ENCODE data around the gene SYCE1L. TPM values are rescaled to one million over a fixed set of nuclear protein-coding genes. Genes with fewer than 3 reads are reported as not detected.
"Not testable (repeated sequence)": the region's sequence is repeated elsewhere in the genome, so short reads cannot be mapped to it uniquely, and the experiment has no call there.

The SYCE1L gene, protein sequence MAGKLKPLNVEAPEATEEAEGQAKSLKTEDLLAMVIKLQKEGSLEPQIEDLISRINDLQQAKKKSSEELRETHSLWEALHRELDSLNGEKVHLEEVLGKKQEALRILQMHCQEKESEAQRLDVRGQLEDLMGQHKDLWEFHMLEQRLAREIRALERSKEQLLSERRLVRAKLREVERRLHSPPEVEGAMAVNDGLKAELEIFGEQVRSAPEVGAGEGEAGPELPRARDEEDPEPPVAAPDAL
- 2.3 TPM for total RNA-seq

DNA sequence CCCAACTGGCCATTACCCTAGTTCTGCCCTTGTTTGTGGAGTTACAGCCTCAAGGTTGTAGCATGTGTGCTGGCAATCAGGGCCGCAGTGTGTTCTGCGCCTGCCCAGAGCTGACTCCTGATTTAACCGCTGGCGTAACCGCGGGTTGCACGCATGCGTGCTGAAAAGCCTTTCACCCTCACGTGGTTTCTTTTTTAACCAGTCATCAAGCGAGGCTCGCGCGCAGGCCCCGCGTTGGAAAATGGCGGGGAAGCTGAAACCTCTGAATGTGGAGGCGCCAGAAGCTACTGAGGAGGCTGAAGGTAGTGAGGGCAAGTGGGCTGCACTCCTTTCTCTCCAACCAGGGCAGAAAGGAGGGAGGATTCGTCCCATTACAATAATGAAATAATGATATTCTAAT, at the start of gene SYCE1L:
Gene SYCE1L, plus strand, starts transcription at position 198 of the 400 bp plus-strand sequence. Its CDS starts 44 bp downstream, at position 242.
- no peak for DNase-seq (ENCODE audit: low spot score)

DNA sequence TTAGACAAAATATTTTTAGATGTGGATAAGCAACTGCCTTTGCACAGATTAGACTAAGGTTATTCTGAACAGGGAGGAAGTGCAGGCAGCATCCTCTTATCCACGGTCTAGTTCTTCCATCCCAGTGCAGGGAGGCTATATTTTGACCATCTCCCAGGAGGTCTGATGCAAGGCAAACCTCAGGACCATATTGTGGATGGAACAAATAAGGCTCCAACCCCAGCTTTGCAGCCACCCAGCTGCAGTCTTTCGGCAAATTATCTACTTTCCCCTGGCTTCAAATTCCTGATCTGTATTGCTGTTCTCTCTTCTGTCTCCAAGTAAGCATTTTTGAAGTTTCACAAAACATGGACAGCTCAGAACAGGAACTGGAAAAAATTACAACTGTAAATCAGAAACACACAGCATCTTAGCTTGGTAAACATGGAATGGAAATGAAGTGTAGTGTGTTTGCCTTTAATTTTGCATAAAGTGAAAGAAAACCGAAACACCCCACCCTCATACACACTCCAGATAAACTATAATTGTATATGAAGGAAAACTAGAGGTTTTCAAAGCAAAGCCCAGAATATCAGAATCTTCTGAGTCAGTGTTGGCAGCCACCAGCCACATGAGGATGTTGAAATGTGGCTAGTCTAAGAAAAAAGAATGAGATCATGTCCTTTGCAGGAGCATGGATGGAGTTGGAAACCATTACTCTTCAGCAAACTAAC, 41.7 kb upstream of the SYCE1L start:
- DNase-seq (ENCODE audit: low spot score), result no peak

DNA sequence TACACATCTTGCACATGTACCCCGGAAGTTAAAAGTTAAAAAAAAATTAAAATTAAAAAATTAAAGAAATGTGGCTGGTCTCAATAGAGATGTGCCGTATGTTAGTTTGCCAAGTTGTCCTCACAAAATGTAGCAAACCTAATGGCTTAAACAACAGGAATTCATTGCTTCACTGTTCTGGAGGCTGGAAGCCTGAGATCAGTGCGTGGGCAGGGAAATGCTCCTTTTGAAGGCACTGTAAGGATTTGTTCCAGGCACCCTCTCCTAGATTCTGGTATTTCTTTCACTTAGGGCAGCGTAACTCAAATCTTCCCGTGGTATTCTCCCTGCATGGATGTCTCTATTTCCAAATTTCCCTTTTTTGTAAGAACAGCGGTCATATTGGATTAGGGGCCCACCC, 40.9 kb upstream of the SYCE1L start:
- no peak for DNase-seq (ENCODE audit: low spot score)

DNA sequence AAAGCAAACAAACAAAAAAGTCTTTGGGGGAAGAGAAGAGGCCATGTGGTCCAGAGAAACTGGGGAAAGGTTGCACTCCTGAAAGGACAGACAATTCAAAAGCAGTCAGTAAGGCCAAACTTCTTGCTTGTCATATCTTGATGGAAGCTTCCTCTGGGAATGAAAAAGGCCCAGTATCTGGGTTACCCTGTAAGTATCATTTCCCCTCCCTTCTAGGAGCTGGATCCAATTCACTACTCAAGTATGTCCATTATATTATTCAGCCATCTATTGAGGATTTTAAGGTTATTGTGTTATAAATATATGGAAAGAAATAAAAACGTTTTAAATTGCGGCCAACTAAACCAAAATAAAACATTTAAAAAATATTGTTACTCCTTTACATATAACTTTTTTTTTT, 34.2 kb upstream of the SYCE1L start:
- no peak for DNase-seq (ENCODE audit: low spot score)

DNA sequence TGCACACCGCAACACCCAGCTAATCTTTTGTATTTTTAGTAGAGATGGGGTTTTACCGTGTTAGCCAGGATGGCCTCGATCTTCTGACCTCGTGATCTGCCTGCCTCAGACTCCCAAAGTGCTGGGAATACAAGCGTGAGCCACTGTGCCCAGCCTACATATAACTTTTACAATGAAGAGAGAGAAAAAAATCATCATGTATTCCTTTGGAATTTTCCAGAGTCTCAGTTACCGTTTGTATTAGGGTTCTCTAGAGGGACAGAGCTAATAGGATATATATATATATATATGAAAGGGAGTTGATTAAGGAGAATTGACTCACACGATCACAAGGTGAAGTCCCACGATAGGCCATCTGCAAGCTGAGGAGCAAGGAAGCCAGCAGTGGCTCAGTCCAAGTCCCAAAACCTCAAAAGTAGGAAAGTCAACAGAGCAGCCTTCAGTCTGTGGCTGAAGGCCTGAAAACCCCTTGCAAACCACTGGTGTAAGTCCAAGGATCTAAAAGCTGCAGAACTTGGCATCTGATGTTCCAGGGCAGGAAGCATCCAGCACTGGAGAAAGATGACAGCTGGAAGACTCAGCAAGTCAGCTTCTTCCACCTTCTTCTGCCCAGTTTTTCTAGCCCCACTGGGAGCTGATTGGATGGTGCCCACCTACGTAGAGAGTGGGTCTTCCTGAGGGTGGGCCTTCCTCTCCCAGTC, 33.5 kb upstream of the SYCE1L start:
- not testable (repeated sequence) for DNase-seq (ENCODE audit: low spot score)

DNA sequence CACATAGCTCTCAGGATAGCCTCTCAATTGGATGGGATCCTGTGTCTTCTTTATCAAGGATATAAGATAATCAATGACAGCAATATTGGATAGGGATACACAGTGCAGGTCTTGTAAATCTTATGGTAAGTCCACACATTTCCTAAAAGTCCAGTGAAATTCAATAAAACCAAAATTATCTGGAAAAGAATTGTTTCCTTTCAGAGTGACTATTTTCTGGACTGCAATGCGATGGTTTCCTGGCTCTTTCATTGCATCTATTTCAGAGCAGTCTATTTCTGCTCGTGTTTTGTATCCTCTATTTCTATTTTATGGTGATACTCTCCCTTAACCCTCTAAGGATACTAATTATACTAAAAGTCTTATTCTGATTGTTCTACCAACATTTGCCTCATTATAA, 32.5 kb upstream of the SYCE1L start:
- DNase-seq (ENCODE audit: low spot score), result no peak

DNA sequence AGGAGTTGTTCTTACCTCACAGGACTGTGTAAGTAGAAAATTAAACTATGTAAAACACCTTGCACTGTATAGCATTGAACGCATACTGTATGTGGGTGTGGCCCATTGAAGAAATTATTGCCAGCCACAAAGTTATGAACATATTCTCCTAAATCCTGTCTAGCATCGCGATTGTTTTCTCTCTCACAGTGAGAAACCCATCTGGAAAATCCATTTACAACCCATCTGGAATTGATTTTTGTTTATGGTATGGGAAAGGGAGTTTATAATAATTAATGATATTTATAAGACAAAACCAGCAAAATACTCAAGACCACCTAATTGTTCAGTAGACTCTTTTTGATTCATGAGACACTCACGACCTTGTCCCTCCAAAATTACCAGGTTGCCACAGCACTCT, 30.3 kb upstream of the SYCE1L start:
- DNase-seq (ENCODE audit: low spot score), result no peak

DNA sequence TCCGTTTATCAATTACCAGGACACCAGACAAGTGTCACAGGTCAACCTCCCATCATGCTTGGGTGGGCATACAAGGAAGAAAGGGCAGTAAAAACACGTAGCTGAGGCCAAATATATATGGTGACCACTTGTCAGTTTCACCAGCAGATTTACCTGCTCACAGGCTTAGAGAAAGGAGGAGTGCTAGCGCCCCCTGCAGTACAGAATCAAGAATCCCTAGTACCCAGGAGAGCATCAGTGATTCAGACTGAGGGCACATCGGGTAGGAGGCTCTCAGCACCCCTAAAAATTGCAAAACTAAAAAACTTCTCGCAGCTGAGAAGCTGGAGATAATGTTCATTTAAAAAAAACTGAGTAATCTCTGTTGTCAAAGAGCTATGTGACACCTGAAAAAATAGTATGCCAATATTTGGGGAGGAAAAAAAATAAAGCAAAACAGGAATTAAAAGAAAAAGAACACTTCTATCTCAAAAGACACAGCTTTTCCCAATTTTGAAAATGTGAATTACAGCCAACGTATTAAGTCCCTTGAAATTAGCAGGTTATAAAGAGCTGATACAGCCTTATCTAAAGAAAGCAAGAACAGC, 29.5 kb upstream of the SYCE1L start:
- no peak for DNase-seq (ENCODE audit: low spot score)

DNA sequence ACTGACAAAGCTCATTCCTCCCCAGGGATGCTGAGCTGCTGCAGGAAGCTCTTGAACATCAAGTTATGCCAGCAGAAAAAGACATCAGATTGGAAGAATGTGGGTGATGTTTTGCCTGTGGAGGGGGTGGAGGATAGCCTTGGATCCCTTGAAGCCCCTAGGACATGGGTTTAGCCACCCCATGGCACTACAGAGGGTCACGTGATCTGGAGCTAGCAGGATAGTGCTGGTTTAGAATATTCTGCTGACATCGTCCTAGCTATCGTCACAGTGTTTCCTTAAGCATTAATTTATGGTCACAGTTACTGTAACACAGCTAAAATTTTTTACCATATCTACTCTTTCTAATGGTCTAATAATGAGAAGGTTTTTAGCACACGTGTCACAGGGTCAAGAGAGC, 28.4 kb upstream of the SYCE1L start:
- no peak for DNase-seq (ENCODE audit: low spot score)

DNA sequence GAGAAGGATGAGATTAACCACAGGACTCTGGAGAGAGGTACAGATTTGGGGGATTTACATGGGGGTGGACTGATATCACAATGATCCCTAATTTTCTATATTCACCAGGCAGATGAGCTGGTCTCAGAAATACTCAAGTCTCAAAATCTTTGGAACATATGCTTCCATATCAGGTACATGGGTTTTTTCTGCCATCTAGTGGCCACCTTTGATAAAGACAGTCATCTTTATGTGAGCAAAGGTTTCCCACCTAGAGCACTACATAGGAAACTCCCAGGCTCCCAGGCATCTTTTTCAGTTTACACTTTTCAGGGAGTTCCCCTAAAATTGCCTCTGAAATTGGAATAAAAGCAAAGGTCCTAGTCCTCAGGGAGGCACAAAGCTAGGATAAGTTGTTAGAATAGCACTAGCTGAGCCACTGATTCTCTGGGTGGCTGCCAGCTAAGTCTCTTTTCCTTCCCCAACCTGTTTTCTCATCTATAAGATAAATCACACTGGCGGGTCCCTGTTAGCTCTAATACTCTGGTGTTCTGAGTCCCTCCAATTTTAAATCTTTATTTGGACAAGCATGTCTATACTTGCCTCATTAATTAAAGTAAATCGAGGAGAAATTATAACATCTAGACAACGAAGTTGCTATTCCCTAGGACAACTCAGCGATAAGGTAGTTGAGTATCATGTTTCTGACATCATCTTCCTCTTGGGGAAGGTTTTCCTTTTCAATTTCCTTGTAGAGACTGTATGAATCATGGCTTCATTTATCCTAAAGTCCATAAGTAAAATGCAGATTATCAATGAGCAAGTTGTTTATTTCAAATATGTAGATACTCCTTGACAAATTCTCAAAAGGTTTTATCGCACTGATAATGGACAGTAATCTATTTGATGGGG, 27.2 kb upstream of the SYCE1L start:
- peak; percentile 52 for DNase-seq (ENCODE audit: low spot score)

DNA sequence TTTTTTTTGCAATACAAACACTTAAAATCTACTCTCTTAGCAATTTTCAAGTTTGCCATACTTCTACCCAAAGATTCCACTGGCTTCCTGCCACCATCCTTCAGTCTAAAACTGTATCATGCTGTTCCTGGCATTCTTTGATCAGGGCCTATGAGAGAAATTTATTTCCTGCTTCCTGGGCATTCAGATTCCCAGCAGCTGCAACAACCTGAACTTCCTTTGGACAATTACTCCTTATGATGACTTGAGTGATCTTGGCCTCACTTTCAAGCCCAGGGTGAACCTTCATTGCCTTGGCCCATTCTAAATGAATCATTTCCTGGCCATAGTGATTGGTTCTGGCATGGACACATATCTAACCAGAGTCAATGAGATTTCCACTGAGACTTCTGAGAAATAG, 26.3 kb upstream of the SYCE1L start:
- no peak for DNase-seq (ENCODE audit: low spot score)

DNA sequence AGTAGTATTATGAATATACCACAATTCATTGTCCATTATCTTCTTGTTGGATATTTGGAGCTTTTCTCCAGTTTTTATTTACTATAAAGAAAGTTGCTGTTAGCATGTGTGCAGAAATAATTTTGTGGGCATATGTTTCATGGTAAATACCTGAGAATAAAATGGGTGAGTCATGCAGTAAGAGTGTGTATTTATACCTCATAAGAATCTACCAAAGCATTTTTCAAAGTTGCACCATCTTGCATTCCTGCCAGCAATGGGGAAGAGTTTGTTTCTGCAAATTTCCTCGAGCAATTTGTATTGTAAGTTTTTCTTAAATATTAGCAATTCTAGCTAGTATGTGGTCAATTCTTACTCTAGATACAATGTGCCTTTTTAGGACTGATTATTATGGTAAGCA, 16.1 kb upstream of the SYCE1L start:
- DNase-seq (ENCODE audit: low spot score), result no peak

DNA sequence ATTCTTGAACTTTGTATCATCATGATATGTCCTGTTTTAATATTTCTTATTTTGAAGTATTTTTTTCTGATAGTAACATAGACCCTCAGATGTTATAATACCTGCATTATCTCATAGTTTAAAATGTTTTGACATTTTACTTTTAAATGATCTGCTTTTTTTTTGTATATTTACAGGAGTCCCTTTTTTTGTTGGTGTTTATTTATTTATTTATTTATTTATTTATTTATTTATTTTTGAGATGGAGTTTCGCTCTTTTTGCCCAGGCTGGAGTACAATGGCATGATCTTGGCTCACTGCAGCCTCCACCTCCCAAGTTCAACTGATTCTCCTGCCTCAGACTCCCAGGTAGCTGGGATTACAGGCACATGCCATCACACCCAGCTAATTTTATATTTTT, 12.9 kb upstream of the SYCE1L start:
- DNase-seq (ENCODE audit: low spot score), result not testable (repeated sequence)

DNA sequence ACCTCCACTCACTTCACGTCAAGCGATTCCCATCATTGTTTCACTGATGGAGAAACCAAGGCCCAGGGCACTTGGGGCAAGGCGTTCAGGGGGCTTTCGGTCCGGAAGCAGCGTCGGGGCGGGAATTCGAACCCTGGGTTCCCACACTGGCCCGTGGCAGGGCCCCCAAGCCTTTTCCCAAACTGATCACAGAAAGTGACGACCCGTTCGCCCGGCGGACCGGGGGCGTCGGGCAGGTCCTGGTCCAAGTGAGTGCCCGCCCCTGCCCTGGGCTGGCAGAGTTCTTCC, 9.1 kb upstream of the SYCE1L start:
- DNase-seq (ENCODE audit: low spot score), result no peak

DNA sequence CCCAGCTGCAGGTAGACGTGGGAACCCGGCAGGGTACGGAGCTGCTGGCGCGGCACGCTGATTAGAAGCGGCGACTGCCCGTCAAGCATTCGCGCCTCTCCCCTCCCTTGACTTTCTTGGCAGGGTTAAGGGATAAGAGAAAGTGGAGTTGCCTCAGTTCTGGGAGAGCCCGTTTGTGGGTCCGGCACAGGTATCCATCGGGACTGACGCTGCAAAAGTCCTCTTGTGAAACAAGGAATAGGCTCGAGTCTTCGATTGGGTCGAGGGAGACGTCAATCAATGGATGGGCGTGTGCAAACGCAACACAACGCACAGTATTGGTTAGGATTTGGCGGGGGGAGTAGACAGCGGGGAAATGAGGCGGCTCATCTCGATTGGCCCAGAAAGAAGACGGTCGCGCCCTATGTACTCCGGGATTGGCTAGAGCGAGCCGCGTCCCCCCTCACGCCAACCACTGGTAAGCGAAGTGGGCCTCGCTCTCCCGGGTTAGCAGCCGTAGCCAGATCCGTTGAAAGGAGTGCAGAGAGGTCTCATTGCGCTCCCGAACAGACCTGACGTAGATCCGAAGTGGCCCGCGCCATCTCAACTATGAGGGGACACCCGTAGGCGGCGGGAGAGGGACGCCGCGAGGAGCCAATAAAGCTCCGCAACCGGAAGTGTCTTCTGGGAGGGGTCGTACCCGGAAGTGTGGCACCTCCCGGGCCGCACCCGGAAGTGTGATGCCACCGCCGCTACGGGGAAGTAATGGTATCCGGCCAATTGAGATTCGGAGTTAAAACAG, 8.5 kb upstream of the SYCE1L start, which contains the start of gene MON1B:
Gene MON1B, plus strand, starts transcription at position 713 of the 781 bp plus-strand sequence. CDS start 296 bp downstream, outside the sequence.
- DNase-seq (ENCODE audit: low spot score), result peak; percentile 98

DNA sequence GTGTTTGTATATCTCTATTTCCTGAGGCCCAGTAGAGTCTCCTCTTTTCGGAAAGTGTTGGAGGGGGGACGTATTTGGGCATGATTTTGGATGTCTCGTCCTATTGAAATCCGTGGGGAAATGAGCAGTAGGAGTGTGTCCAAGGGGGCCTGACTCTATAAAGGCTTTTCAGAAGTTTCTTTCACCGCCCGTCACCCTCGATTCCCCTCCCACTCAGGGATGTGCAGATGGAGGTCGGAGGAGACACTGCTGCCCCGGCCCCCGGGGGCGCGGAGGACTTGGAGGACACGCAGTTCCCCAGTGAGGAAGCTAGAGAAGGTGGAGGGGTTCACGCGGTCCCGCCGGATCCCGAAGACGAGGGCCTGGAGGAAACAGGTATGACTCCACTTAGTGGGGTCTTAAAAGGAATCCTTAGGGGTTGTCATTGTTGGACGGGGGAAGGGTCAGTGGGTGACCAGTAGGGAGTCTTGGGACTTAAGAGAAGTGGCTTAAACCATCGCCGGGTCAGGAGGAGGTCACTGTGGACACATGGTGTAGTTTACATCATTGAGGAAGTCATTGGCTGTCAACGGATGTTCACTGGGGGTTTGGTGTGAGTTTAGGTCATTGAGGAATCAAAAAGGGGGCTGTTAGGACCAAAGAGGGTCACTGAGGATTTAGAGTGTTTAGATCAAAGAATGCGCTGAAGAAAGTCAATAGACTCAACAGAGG, 7.8 kb upstream of the SYCE1L start:
- no peak for DNase-seq (ENCODE audit: low spot score)

DNA sequence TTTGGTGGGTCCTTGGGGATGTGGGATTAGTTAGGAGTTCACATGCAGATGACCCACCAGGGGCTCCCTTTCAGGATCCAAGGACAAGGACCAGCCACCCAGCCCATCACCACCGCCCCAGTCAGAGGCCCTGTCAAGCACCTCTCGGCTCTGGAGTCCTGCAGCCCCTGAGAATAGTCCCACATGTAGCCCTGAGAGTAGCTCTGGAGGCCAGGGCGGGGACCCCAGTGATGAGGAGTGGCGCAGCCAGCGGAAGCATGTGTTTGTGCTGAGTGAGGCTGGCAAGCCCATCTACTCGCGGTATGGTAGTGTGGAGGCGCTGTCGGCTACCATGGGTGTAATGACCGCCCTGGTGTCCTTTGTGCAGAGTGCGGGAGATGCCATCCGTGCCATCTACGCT, 5.8 kb upstream of the SYCE1L start:
- DNase-seq (ENCODE audit: low spot score), result no peak

DNA sequence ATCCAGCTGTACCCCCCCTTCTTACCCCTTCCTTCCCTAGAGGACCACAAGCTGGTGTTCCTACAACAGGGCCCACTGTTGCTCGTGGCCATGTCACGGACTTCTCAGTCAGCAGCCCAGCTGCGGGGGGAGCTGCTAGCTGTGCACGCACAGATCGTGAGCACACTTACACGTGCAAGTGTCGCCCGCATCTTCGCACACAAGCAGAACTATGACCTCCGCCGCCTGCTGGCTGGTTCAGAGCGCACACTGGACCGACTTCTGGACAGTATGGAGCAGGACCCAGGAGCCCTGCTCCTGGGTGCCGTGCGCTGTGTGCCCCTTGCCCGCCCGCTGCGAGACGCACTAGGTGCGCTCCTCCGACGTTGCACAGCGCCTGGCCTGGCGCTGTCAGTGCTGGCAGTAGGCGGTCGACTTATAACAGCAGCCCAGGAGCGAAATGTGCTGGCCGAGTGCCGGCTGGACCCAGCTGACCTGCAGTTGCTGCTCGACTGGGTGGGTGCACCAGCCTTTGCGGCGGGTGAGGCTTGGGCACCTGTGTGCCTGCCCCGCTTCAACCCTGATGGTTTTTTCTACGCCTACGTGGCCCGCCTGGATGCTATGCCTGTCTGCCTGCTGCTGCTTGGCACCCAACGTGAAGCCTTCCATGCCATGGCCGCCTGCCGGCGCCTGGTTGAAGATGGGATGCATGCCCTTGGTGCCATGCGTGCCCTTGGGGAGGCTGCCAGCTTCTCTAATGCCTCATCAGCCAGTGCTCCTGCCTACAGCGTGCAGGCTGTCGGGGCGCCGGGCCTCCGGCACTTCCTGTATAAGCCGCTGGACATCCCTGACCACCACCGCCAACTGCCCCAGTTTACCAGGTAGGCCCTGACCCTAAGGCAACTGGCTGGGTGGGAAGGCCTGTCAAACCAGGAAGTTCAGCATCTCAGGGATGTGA, 4.6 kb upstream of the SYCE1L start:
- DNase-seq (ENCODE audit: low spot score), result no peak

DNA sequence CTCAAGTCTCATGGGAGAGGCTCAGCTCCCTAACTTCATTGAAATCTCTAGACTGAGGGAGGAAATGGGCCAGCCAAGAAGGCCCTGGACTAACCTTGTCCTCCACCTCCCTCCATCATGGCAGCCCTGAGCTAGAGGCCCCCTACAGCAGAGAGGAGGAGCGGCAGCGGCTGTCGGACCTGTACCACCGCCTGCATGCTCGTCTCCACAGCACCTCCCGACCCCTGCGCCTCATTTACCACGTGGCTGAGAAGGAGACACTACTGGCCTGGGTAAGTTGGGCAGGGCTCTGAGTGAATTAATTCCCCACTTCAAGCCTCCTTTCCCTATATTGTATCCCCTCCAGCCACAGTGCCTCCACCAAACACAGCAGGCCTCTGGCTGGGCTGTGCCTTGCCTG, 3.8 kb upstream of the SYCE1L start:
- DNase-seq (ENCODE audit: low spot score), result no peak

Measured in mucosa of gallbladder (tissue), 1 donor.